Lung (tissue), 12 donors: Measurements from ENCODE around the gene LGALS14. TPM values are rescaled to one million over a fixed set of nuclear protein-coding genes. Genes with fewer than 3 reads are reported as not detected.

Source experiments
- ATAC-seq: fragments of 200-7000 bp; cut with Tn5 transposase; one replicate; pipeline ENCODE4 v1.9.1; 2020; ENCODE audit warnings: moderate number of reproducible peaks; ENCODE audit not compliant: insufficient read depth, low FRiP score
- DNase-seq, 3 donors: peaks; one replicate each; pipeline ENCODE4 v3.0.0-alpha.2; 2013 to 2017
- H3K27ac ChIP-seq, 2 donors: one replicate each; pipeline ENCODE4 v1.5.1; 2013; ENCODE audit warnings: mild to moderate bottlenecking in 2 of 2, moderate library complexity in 2 of 2, control low read depth in 1 of 2, inconsistent platforms in 1 of 2, low read depth in 1 of 2, low read length in 1 of 2
- H3K27me3 ChIP-seq, 3 donors: one replicate each; pipeline ENCODE4 v1.5.1; 2013; ENCODE audit warnings: low read length in 2 of 3; ENCODE audit not compliant: control insufficient read depth in 3 of 3, insufficient read depth in 3 of 3
- H3K36me3 ChIP-seq, 4 donors: one replicate each; pipeline ENCODE4 v1.5.1; 2013; ENCODE audit warnings: low read length in 4 of 4, mild to moderate bottlenecking in 1 of 4, moderate library complexity in 1 of 4; ENCODE audit not compliant: control insufficient read depth in 4 of 4, insufficient read depth in 4 of 4
- H3K4me1 ChIP-seq, 5 donors: one replicate each; pipeline ENCODE4 v1.5.1; 2013; ENCODE audit warnings: low read length in 5 of 5, mild to moderate bottlenecking in 2 of 5, moderate library complexity in 1 of 5; ENCODE audit not compliant: control insufficient read depth in 5 of 5, insufficient read depth in 5 of 5
- H3K4me3 ChIP-seq: one replicate; pipeline ENCODE4 v1.5.1; 2013; ENCODE audit warnings: mild to moderate bottlenecking, control low read depth, moderate library complexity
- H3K9ac ChIP-seq, 2 donors: one replicate each; pipeline ENCODE4 v1.5.1; 2013; ENCODE audit warnings: low read length in 2 of 2, control low read depth in 1 of 2; ENCODE audit not compliant: insufficient read depth in 1 of 2
- H3K9me3 ChIP-seq, 4 donors: one replicate each; pipeline ENCODE4 v1.5.1; 2013; ENCODE audit warnings: low read length in 3 of 4, mild to moderate bottlenecking in 1 of 4, moderate library complexity in 1 of 4; ENCODE audit not compliant: control insufficient read depth in 4 of 4, insufficient read depth in 3 of 4
- WGBS, 2 donors: extraction: QIAGEN DNeasy Blood & Tissue Kit; methylation state at CpG; one replicate each; pipeline ENCODE4 v1.1.7; 2013; 5-methylcytosine and 5-hydroxymethylcytosine counted together
- polyA plus RNA-seq, 2 donors: library from polyadenylated mRNA; stranded (reverse); fragments of 200-250 nt; gene quantifications; one replicate each; pipeline ENCODE4 v1.2.1, GENCODE V29; 2013
- total RNA-seq, 2 donors: library from RNA; depleted of rRNA in 1 of 2; stranded (reverse); fragments of >200 nt in 1 of 2; gene quantifications; one replicate each; pipeline ENCODE4 v1.2.1, GENCODE V29; 2014 to 2021
- TF ChIP-seq, protein P1 (sequence below): IDR thresholded peaks from 2 replicates; pipeline ENCODE4 v1.5.1; 2012; ENCODE audit warnings: mild to moderate bottlenecking; ENCODE audit errors: control extremely low read depth, extremely low read depth
- donor health status: control.
- donor health status: control.
- donor health status: Bipolar disorder and iron deficiency.
- donor health status: healthy.
- donor health status: DM: yes; HTN: yes; CAD: no.

Gene LGALS14
- total and polyA plus RNA-seq, 4 donors: not detected

DNA sequence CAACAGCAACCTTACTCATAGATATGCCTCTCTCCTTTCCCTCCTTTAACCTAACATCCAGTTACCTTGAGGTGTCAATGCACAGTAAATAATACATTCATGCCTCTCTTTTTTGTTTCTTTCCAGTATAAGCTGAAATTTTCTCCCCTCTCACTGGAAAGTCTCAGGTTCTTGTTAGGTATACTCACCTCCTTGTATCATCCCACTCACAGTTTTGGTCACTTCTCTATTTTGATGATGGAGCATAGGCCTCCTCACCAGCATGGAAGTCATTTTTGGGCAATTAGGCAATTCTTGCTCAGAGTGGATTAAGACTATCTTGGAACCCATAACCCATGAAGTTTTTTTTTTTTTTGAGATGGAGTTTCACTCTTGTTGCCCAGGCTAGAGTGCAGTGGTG, 5.7 kb upstream of the LGALS14 start:
- H3K36me3 ChIP-seq: no peaks in the 10 kb centered on the region

DNA sequence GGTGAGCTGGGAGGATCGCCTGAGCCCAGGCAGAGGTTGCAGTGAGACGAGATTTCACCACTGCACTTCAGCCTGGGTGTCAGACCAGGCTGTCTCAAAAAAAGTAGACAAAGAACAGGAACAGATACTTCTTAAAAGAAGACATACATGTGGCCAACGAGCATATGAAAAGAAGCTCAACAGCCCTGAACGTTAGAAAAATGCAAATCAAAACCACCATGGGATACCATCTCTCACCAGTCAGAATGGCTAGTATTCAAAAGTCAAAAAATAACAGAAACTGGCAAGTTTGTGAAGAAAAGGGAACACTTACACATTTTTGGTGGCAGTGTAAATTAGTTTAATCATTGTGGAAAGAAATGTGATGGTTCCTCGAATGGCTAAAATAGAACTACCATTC, 3.0 kb upstream of the LGALS14 start:
- 74 to 77% methylated on average over 5 of the region's 5 CpGs for WGBS, 2 donors
- no peak for ATAC-seq

More for the DNA sequence above, 5.7 kb upstream of the LGALS14 start:
- Histone ChIP-seq H3K4me3 (no peak overlapping the region), H3K4me1 (no peaks in the 10 kb centered on the region), H3K9ac (no peak overlapping the region), H3K9me3 (no peaks in the 10 kb centered on the region), H3K27me3 (peaks cover 0 to 17% (median 7%) of the 10 kb centered on the region in 3 donors), H3K27ac (no peak overlapping the region)
- TF ChIP-seq, protein P1, sequence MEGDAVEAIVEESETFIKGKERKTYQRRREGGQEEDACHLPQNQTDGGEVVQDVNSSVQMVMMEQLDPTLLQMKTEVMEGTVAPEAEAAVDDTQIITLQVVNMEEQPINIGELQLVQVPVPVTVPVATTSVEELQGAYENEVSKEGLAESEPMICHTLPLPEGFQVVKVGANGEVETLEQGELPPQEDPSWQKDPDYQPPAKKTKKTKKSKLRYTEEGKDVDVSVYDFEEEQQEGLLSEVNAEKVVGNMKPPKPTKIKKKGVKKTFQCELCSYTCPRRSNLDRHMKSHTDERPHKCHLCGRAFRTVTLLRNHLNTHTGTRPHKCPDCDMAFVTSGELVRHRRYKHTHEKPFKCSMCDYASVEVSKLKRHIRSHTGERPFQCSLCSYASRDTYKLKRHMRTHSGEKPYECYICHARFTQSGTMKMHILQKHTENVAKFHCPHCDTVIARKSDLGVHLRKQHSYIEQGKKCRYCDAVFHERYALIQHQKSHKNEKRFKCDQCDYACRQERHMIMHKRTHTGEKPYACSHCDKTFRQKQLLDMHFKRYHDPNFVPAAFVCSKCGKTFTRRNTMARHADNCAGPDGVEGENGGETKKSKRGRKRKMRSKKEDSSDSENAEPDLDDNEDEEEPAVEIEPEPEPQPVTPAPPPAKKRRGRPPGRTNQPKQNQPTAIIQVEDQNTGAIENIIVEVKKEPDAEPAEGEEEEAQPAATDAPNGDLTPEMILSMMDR: no peak
- ATAC-seq (no peak), DNase-seq (no peak)

DNA sequence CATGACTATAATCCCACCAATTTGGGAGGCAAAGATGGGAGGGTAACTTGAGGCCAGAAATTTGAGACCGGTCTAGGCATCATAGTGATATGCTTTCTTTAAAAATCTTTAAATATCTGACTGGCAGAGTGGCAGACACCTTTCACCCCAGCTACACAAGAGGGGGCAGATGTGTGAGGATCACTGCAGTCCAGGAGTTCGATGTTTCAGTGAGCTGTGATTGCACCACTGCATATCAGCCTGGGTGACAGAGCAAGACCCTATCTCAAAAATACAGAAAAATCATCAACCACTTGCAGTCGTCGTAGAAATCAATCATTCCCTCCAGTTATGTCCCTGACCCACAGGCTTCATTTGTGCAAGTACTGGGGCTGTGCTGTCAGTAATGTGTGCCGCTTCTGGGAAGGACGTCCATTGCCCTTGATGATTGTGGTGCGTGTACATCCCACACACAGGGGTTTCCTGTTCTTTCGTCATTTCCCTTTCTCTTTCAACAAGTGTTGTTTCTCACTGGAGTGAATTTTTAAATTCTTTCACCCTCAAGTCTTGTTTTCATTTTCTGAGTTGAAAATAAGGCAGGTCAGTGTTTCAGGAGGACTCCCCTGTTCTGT, 1.4 kb downstream of the LGALS14 start:
- TF ChIP-seq, protein P1: no peak
- no peak overlapping the region for H3K4me3 ChIP-seq
- no peaks in the 10 kb centered on the region for H3K9me3 ChIP-seq
- no peak for DNase-seq
- no peak overlapping the region for H3K27ac ChIP-seq
- H3K27me3 ChIP-seq: peaks cover 0 to 7% (median 0%) of the 10 kb centered on the region in 3 donors
- WGBS, 2 donors: 54 to 61% methylated on average over 8 of the region's 8 CpGs
- H3K9ac ChIP-seq: no peak overlapping the region
- H3K36me3 ChIP-seq: no peaks in the 10 kb centered on the region
- no peak for ATAC-seq
- no peaks in the 10 kb centered on the region for H3K4me1 ChIP-seq

More for the DNA sequence above, 3.0 kb upstream of the LGALS14 start:
- TF ChIP-seq, protein P1: no peak
- Histone ChIP-seq H3K9ac (no peak overlapping the region), H3K4me1 (no peaks in the 10 kb centered on the region), H3K4me3 (no peak overlapping the region), H3K27ac (no peak overlapping the region), H3K36me3 (no peaks in the 10 kb centered on the region), H3K27me3 (peaks cover 0 to 10% (median 4%) of the 10 kb centered on the region in 3 donors), H3K9me3 (no peaks in the 10 kb centered on the region)
- DNase-seq: no peak

DNA sequence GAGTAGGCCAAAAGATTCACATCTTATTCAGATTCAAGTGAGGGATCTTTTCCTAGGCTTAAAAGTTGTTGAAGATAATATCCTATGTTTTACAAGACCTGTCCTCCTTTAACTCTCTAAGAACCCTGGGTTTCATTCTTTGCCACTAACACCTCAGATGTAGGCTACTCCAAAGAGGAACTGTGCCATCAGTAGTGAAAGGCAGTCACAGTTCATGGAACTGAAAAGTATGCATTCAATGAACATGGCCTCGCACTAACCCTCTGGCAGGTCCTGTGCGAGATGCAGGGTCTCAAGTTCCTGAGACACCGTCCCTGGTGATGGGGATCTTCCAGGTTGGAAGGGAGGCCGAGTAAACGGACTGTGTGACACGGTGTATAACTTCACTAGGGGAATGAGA, 4.3 kb downstream of the LGALS14 start:
- Histone ChIP-seq H3K27ac (no peak overlapping the region), H3K27me3 (peaks cover 0 to 7% (median 0%) of the 10 kb centered on the region in 3 donors), H3K36me3 (no peaks in the 10 kb centered on the region), H3K4me1 (no peaks in the 10 kb centered on the region), H3K4me3 (no peak overlapping the region), H3K9me3 (no peaks in the 10 kb centered on the region), H3K9ac (no peak overlapping the region)
- TF ChIP-seq, protein P1: no peak
- ATAC-seq (no peak), DNase-seq (no peak)
- 83 to 88% methylated on average over 6 of the region's 6 CpGs for WGBS, 2 donors
